Liver (tissue), 9 donors: ENCODE results near the gene KLF13. TPM values are rescaled to one million over a fixed set of nuclear protein-coding genes. Genes with fewer than 3 reads are reported as not detected.

Source experiments
- DNase-seq: peaks from one replicate; pipeline ENCODE4 v3.0.0-alpha.2; 2017; ENCODE audit warnings: low spot score
- H3K27ac ChIP-seq, 2 donors: one replicate each; pipeline ENCODE4 v1.7.0; 2013; ENCODE audit warnings: inconsistent platforms in 2 of 2, low read length in 2 of 2, control low read depth in 1 of 2, low read depth in 1 of 2, mild to moderate bottlenecking in 1 of 2
- H3K27me3 ChIP-seq, 4 donors: one replicate each; pipeline versions ENCODE4 v1.6.1 to v1.7.0; 2013; ENCODE audit warnings: low read length in 3 of 4, inconsistent platforms in 1 of 4, mild to moderate bottlenecking in 1 of 4, moderate library complexity in 1 of 4; ENCODE audit not compliant: control insufficient read depth in 4 of 4, insufficient read depth in 4 of 4
- H3K36me3 ChIP-seq, 4 donors: one replicate each; pipeline versions ENCODE4 v1.6.1 to v1.7.0; 2013; ENCODE audit warnings: low read length in 3 of 4, mild to moderate bottlenecking in 3 of 4, low read depth in 1 of 4, moderate library complexity in 1 of 4; ENCODE audit not compliant: control insufficient read depth in 4 of 4, insufficient read depth in 3 of 4
- H3K4me1 ChIP-seq, 4 donors: one replicate each; pipeline versions ENCODE4 v1.6.1 to v1.7.0; 2013; ENCODE audit warnings: low read length in 3 of 4, mild to moderate bottlenecking in 3 of 4, moderate library complexity in 1 of 4; ENCODE audit not compliant: control insufficient read depth in 4 of 4, insufficient read depth in 4 of 4
- H3K4me3 ChIP-seq, 3 donors: one replicate each; pipeline versions ENCODE4 v1.6.1 to v1.7.0; 2013; ENCODE audit warnings: low read length in 3 of 3, control low read depth in 1 of 3, low read depth in 1 of 3, mild to moderate bottlenecking in 1 of 3
- H3K9ac ChIP-seq, 2 donors: one replicate each; pipeline ENCODE4 v1.7.0; 2013; ENCODE audit warnings: low read length in 2 of 2, mild to moderate bottlenecking in 2 of 2, moderate library complexity in 2 of 2, control low read depth in 1 of 2, low read depth in 1 of 2
- H3K9me3 ChIP-seq, 4 donors: one replicate each; pipeline versions ENCODE4 v1.6.1 to v1.7.0; 2013; ENCODE audit warnings: low read length in 3 of 4; ENCODE audit not compliant: control insufficient read depth in 4 of 4
- EGR1 ChIP-seq, 2 donors: IDR thresholded peaks; 2 replicates each; pipeline ENCODE4 v1.6.1; 2016 to 2018; ENCODE audit warnings: antibody characterized with exemption in 2 of 2, low read depth in 2 of 2
- FOXA1 ChIP-seq: IDR thresholded peaks from 2 replicates; pipeline ENCODE4 v1.6.1; 2016; ENCODE audit warnings: antibody characterized with exemption
- FOXA2 ChIP-seq: IDR thresholded peaks from 2 replicates; pipeline ENCODE4 v1.6.1; 2016; ENCODE audit warnings: antibody characterized with exemption
- GABPA ChIP-seq, 2 donors: IDR thresholded peaks in 1 of 2; conservative IDR thresholded peaks in 1 of 2; 2 replicates each; pipeline ENCODE4 v1.6.1; 2016; ENCODE audit warnings: antibody characterized with exemption in 2 of 2, mild to moderate bottlenecking in 1 of 2, moderate library complexity in 1 of 2
- HNF4A ChIP-seq, 2 donors: conservative IDR thresholded peaks; 2 replicates each; pipeline ENCODE4 v1.6.1; 2016; ENCODE audit warnings: antibody characterized with exemption in 2 of 2, mild to moderate bottlenecking in 2 of 2
- HNF4G ChIP-seq: IDR thresholded peaks from 2 replicates; pipeline ENCODE4 v1.6.1; 2016; ENCODE audit warnings: antibody characterized with exemption
- JUND ChIP-seq, 2 donors: IDR thresholded peaks; 2 replicates each; pipeline ENCODE4 v1.6.1; 2016; ENCODE audit warnings: antibody characterized with exemption in 2 of 2
- RAD21 ChIP-seq, 2 donors: IDR thresholded peaks; 2 replicates each; pipeline ENCODE4 v1.6.1; 2016; ENCODE audit warnings: antibody characterized with exemption in 2 of 2, mild to moderate bottlenecking in 2 of 2
- RXRA ChIP-seq, 2 donors: IDR thresholded peaks; 2 replicates each; pipeline ENCODE4 v1.6.1; 2017 to 2018; ENCODE audit warnings: antibody characterized with exemption in 2 of 2, mild to moderate bottlenecking in 1 of 2
- SP1 ChIP-seq: IDR thresholded peaks from 2 replicates; pipeline ENCODE4 v1.6.1; 2018; ENCODE audit warnings: antibody characterized with exemption, mild to moderate bottlenecking
- TAF1 ChIP-seq: conservative IDR thresholded peaks from 2 replicates; pipeline ENCODE4 v1.6.1; 2016; ENCODE audit warnings: antibody characterized with exemption, mild to moderate bottlenecking
- YY1 ChIP-seq: IDR thresholded peaks from 2 replicates; pipeline ENCODE4 v1.6.1; 2016; ENCODE audit warnings: antibody characterized with exemption, mild to moderate bottlenecking
- whole genome bisulfite sequencing: extraction: QIAGEN DNeasy Blood & Tissue Kit; methylation state at CpG from one replicate; pipeline ENCODE4 v1.1.7; 2013; 5-methylcytosine and 5-hydroxymethylcytosine counted together
- polyA plus RNA-seq, 2 donors: library from polyadenylated mRNA; stranded (reverse) in 1 of 2; unstranded in 1 of 2; fragments of 200-250 nt in 1 of 2; fragments of >200 nt in 1 of 2; fragmentation: Nextera tagmentation in 1 of 2; extraction: Ambion mirVana in 1 of 2; gene quantifications; one replicate each; pipeline versions ENCODE4 v1.2.1 to v1.2.3, GENCODE V29; 2013 to 2015
- total RNA-seq, 2 donors: library from RNA; depleted of rRNA; stranded (reverse); fragments of >200 nt; gene quantifications; one replicate each; pipeline ENCODE4 v1.2.3, GENCODE V29; 2014
- TF ChIP-seq, protein P1 (sequence below): IDR thresholded peaks from 2 replicates; pipeline ENCODE4 v1.6.1; 2016; ENCODE audit warnings: antibody characterized with exemption
- TF ChIP-seq, protein P2 (sequence below): IDR thresholded peaks from 2 replicates; pipeline ENCODE4 v1.6.1; 2016; ENCODE audit warnings: antibody characterized with exemption
- TF ChIP-seq, protein P3 (sequence below): IDR thresholded peaks from 2 replicates; pipeline ENCODE4 v1.6.1; 2016; ENCODE audit warnings: antibody characterized with exemption, mild to moderate bottlenecking
- donor health status: healthy.
- donor health status: healthy.
- donor health status: healthy.
- donor health status: healthy.
- donor health status: healthy.

KLF13 gene
- total and polyA plus RNA-seq, 4 donors, result 17.4 to 77.1 (median 57.5) TPM

DNA sequence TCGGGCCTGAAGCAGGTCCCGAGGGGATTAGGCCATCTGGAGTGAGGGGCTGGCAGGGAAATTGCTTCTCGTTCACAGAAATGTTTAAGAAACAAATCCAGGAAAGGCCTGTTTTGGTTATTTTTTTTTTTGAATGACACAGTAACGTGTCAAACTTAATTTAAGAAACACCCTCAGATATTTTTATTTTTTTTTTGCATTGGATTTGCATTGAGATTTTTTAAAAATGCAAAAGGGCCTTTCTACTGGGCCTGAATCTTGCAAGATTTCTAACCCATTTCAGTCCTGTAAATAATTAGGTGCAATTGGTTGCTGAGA, 25.0 kb upstream of the KLF13 start:
- no peak for DNase-seq
- no peak overlapping the region for H3K4me3 ChIP-seq
- H3K9me3 ChIP-seq, result no peaks in the 10 kb centered on the region
- H3K36me3 ChIP-seq, result no peaks in the 10 kb centered on the region
- WGBS, result 89% methylated on average over 4 of the region's 4 CpGs
- no peaks in the 10 kb centered on the region for H3K27me3 ChIP-seq
- TF ChIP-seq, protein P1, sequence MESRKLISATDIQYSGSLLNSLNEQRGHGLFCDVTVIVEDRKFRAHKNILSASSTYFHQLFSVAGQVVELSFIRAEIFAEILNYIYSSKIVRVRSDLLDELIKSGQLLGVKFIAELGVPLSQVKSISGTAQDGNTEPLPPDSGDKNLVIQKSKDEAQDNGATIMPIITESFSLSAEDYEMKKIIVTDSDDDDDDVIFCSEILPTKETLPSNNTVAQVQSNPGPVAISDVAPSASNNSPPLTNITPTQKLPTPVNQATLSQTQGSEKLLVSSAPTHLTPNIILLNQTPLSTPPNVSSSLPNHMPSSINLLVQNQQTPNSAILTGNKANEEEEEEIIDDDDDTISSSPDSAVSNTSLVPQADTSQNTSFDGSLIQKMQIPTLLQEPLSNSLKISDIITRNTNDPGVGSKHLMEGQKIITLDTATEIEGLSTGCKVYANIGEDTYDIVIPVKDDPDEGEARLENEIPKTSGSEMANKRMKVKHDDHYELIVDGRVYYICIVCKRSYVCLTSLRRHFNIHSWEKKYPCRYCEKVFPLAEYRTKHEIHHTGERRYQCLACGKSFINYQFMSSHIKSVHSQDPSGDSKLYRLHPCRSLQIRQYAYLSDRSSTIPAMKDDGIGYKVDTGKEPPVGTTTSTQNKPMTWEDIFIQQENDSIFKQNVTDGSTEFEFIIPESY, result no peak
- TF ChIP-seq FOXA1 (no peak), GABPA (IDR thresholded peaks at IDR 0.05 in 1 of 2, conservative IDR thresholded peaks at IDR 0.05 in 1 of 2) (no peak)
- TF ChIP-seq, protein P2, sequence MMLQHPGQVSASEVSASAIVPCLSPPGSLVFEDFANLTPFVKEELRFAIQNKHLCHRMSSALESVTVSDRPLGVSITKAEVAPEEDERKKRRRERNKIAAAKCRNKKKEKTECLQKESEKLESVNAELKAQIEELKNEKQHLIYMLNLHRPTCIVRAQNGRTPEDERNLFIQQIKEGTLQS, result no peak
- H3K27ac ChIP-seq, result no peak overlapping the region
- peaks cover 31 to 59% (median 44%) of the 10 kb centered on the region in 4 donors for H3K4me1 ChIP-seq
- no peak overlapping the region for H3K9ac ChIP-seq

DNA sequence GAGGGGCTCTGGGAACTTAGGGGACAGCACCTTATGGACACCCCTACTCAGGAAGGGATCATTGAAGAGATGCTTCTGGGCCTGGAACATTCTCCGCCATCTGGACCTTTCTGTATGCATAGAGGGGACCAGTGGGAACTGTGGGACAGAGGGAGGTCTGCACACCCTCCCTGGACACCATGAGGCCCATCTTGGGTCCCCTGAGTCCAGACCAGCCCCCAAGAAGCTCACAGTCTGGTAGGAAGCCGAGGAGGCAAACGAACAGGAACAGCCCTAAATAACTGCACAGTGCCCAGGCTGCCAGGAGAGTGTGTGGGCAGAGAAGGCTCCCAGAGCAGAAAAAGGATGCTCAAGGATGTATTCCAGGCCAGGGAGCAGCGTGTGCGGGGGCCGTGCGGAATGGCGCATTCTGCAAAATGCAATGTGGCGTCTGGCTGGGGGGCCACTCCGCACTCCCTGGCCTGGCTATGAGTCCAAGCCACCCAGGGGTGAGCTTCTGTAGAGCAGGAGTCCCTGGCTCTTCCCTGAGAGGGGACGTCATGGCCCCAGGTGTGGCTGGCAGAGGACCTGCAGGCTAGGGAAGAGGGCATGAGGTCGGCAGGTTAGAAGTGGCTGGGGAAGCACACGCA, 24.5 kb upstream of the KLF13 start:
- Histone ChIP-seq H3K27me3 (no peaks in the 10 kb centered on the region), H3K9ac (no peak overlapping the region), H3K4me3 (no peak overlapping the region), H3K27ac (no peak overlapping the region), H3K36me3 (no peaks in the 10 kb centered on the region), H3K9me3 (no peaks in the 10 kb centered on the region), H3K4me1 (peaks cover 30 to 54% (median 40%) of the 10 kb centered on the region in 4 donors)
- no peak for TF ChIP-seq HNF4G
- no peak for TF ChIP-seq RXRA (IDR thresholded peaks at IDR 0.05)
- TF ChIP-seq JUND (IDR thresholded peaks at IDR 0.05), result no peak
- no peak for TF ChIP-seq TAF1
- no peak for TF ChIP-seq FOXA2
- no peak for TF ChIP-seq SP1
- no peak for TF ChIP-seq HNF4A (conservative IDR thresholded peaks at IDR 0.05)
- DNase-seq, result peak; percentile 38
- WGBS, result 91% methylated on average over 13 of the region's 13 CpGs

DNA sequence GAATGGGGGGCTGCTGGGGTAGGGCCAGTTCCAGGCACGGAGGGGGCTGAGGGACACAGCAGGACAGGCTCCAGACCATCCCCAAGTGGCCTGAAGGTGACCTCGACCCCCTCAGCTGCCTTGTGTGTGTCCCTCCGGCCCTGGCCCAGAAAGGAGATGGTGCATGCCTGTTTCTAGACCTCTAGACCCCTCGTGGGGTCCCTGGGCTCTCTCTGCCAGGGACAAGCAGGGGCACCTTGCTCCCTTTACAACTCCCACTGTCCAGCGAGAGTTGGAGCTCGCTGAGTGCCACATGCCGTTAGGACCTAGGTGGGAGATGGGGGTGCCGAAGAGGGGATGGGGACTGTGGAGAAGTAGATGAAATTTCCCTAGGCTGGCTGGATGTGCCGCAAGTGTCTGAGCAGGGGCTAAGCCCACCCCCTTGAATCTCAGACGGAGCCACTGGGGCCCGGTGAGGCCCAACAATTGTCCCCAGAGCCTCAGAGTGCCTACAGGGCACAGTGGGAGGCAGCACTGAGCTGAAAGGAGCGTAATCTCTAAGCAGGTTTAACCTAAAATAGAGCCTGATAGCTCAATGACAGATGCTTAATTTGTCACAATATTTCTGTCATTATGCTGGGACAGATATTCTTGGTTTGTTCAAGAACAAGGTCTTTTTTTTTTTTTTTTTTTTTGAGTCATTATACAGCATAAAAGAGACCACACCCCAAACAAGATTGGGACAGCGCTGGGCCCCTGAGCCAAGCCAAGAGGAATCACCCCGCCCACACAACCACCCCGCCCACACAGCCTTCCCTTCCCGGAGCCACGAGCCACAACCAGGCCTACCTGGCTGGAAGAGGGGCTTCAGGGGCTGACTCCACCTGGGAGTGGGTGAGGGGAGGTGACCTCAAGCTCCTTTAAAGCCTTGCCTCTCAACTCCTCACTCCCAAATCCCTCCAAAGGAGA, 23.6 kb upstream of the KLF13 start:
- Histone ChIP-seq H3K27ac (peak overlapping the region; percentile 54 to 55), H3K27me3 (no peaks in the 10 kb centered on the region), H3K9me3 (no peaks in the 10 kb centered on the region), H3K9ac (no peak overlapping the region), H3K4me3 (no peak overlapping the region), H3K4me1 (peaks cover 23 to 45% (median 31%) of the 10 kb centered on the region in 4 donors), H3K36me3 (no peaks in the 10 kb centered on the region)
- WGBS, result 68% methylated on average over 17 of the region's 17 CpGs
- TF ChIP-seq RAD21 (IDR thresholded peaks at IDR 0.05) (peak; percentile 19 to 46), TAF1 (no peak), YY1 (no peak), JUND (IDR thresholded peaks at IDR 0.05) (no peak), FOXA1 (no peak), EGR1 (IDR thresholded peaks at IDR 0.05; ENCODE audit: low read depth in 2 of 2) (peak; percentile 61 to 86), RXRA (IDR thresholded peaks at IDR 0.05) (no peak), GABPA (IDR thresholded peaks at IDR 0.05 in 1 of 2, conservative IDR thresholded peaks at IDR 0.05 in 1 of 2) (no peak)
- TF ChIP-seq, protein P3, sequence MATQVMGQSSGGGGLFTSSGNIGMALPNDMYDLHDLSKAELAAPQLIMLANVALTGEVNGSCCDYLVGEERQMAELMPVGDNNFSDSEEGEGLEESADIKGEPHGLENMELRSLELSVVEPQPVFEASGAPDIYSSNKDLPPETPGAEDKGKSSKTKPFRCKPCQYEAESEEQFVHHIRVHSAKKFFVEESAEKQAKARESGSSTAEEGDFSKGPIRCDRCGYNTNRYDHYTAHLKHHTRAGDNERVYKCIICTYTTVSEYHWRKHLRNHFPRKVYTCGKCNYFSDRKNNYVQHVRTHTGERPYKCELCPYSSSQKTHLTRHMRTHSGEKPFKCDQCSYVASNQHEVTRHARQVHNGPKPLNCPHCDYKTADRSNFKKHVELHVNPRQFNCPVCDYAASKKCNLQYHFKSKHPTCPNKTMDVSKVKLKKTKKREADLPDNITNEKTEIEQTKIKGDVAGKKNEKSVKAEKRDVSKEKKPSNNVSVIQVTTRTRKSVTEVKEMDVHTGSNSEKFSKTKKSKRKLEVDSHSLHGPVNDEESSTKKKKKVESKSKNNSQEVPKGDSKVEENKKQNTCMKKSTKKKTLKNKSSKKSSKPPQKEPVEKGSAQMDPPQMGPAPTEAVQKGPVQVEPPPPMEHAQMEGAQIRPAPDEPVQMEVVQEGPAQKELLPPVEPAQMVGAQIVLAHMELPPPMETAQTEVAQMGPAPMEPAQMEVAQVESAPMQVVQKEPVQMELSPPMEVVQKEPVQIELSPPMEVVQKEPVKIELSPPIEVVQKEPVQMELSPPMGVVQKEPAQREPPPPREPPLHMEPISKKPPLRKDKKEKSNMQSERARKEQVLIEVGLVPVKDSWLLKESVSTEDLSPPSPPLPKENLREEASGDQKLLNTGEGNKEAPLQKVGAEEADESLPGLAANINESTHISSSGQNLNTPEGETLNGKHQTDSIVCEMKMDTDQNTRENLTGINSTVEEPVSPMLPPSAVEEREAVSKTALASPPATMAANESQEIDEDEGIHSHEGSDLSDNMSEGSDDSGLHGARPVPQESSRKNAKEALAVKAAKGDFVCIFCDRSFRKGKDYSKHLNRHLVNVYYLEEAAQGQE, result peak; percentile 18
- peak; percentile 80 for DNase-seq
